DOHH2 (cell line): ENCODE data around the gene REN.

Source experiments
- H3F3A ChIP-seq: fragments of 200-600 bp; sonication (generic), shearing (Covaris generic); 2 replicates; pipeline ENCODE4 v1.6.0; 2016; ENCODE audit warnings: antibody characterized with exemption, mild to moderate bottlenecking; ENCODE audit not compliant: control insufficient read depth, insufficient read depth
- H3K27ac ChIP-seq: fragments of 200-600 bp; sonication (generic); 2 replicates; pipeline ENCODE4 v1.5.1; 2014; ENCODE audit warnings: low read depth, mild to moderate bottlenecking, low read length, moderate library complexity
- H3K27me3 ChIP-seq: fragments of 200-600 bp; sonication (generic); 2 replicates; pipeline ENCODE4 v1.6.1; 2014; ENCODE audit warnings: mild to moderate bottlenecking, low read length, mixed read lengths; ENCODE audit not compliant: control insufficient read depth
- H3K36me3 ChIP-seq: fragments of 200-600 bp; sonication (generic); 2 replicates; pipeline ENCODE4 v1.6.1; 2014; ENCODE audit warnings: mild to moderate bottlenecking, low read length, moderate library complexity, mixed read lengths; ENCODE audit not compliant: control insufficient read depth
- H3K4me1 ChIP-seq: fragments of 200-600 bp; sonication (generic); 2 replicates; pipeline ENCODE4 v1.6.1; 2014; ENCODE audit warnings: mild to moderate bottlenecking, low read length, mixed read lengths; ENCODE audit not compliant: control insufficient read depth
- H3K4me2 ChIP-seq: fragments of 200-600 bp; sonication (generic); 2 replicates; pipeline ENCODE4 v1.6.0; 2014; ENCODE audit warnings: mild to moderate bottlenecking, low read length, moderate library complexity
- H3K4me3 ChIP-seq: fragments of 200-600 bp; sonication (generic); 2 replicates; pipeline ENCODE4 v1.5.1; 2014; ENCODE audit warnings: mild to moderate bottlenecking, low read length, mixed read lengths
- H3K79me2 ChIP-seq: fragments of 200-600 bp; sonication (generic); 2 replicates; pipeline ENCODE4 v1.6.1; 2014; ENCODE audit warnings: mild to moderate bottlenecking, low read length, mixed read lengths; ENCODE audit not compliant: control insufficient read depth
- H3K9me2 ChIP-seq: fragments of 200-600 bp; sonication (generic); replicated peaks from 2 replicates; pipeline ENCODE4 v1.6.1; 2014; ENCODE audit warnings: mild to moderate bottlenecking, low read length, mixed read lengths; ENCODE audit not compliant: control insufficient read depth
- H3K9me3 ChIP-seq: fragments of 200-600 bp; sonication (generic); 2 replicates; pipeline ENCODE4 v1.6.1; 2014; ENCODE audit warnings: antibody characterized with exemption, low read length, mixed read lengths; ENCODE audit not compliant: control insufficient read depth, insufficient read depth
- H4K20me1 ChIP-seq: fragments of 200-600 bp; sonication (generic); 2 replicates; pipeline ENCODE4 v1.6.0; 2014; ENCODE audit warnings: low read depth, mild to moderate bottlenecking, antibody characterized with exemption, low read length, moderate library complexity; ENCODE audit not compliant: control insufficient read depth, insufficient read depth
- EZH2phosphoT487 ChIP-seq: fragments of 200-600 bp; sonication (generic); IDR thresholded peaks from 2 replicates; pipeline ENCODE4 v1.6.1; 2017; ENCODE audit warnings: borderline replicate concordance, mild to moderate bottlenecking, antibody characterized with exemption, low read length, moderate library complexity, mixed read lengths
- TF ChIP-seq, protein P1 (sequence below): fragments of 200-600 bp; sonication (generic); IDR thresholded peaks from one replicate; pipeline ENCODE4 v1.5.1; 2014; ENCODE audit warnings: antibody characterized with exemption, mild to moderate bottlenecking, low read depth, low read length; ENCODE audit not compliant: poor library complexity, severe bottlenecking

Gene REN

DNA sequence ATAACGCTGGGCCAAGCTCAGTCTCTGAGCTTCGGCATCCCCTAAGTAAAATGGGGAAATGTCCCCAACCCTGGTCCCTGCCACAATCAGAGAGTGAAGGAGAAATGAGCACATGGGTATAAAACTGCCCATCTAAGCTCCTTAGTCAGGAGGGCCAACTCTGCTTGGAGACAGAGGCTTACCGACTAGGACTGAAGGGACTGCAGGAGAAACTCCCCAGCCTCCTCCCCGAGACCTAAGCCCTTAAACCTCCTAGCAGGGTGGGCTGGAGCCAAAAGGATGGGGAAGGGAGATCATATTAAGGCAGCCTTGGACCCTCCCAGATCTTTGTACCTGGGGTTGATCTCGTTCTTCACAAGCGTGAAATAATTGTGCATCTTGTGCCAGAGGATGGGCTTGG is 19.8 kb downstream of the REN start:
- peaks cover 11% of the 10 kb centered on the region; the same call in 1 of the 2 replicates for H3K27me3 ChIP-seq
- H3K4me3 ChIP-seq: no peak overlapping the region
- H3K36me3 ChIP-seq: no peaks in the 10 kb centered on the region
- H3K79me2 ChIP-seq: no peaks in the 10 kb centered on the region
- TF ChIP-seq, protein P1, sequence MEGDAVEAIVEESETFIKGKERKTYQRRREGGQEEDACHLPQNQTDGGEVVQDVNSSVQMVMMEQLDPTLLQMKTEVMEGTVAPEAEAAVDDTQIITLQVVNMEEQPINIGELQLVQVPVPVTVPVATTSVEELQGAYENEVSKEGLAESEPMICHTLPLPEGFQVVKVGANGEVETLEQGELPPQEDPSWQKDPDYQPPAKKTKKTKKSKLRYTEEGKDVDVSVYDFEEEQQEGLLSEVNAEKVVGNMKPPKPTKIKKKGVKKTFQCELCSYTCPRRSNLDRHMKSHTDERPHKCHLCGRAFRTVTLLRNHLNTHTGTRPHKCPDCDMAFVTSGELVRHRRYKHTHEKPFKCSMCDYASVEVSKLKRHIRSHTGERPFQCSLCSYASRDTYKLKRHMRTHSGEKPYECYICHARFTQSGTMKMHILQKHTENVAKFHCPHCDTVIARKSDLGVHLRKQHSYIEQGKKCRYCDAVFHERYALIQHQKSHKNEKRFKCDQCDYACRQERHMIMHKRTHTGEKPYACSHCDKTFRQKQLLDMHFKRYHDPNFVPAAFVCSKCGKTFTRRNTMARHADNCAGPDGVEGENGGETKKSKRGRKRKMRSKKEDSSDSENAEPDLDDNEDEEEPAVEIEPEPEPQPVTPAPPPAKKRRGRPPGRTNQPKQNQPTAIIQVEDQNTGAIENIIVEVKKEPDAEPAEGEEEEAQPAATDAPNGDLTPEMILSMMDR: no peak
- no peak for TF ChIP-seq EZH2phosphoT487
- no peaks in the 10 kb centered on the region for H3K9me3 ChIP-seq
- H3F3A ChIP-seq: no peaks in the 10 kb centered on the region
- no peaks in the 10 kb centered on the region for H4K20me1 ChIP-seq
- no peak overlapping the region for H3K4me2 ChIP-seq
- H3K4me1 ChIP-seq: no peaks in the 10 kb centered on the region
- H3K9me2 ChIP-seq: no peaks in the 10 kb centered on the region
- no peak overlapping the region for H3K27ac ChIP-seq

- H4K20me1 ChIP-seq: no peaks in the 10 kb centered on the region
- no peak overlapping the region for H3K4me2 ChIP-seq
- H3K9me3 ChIP-seq: no peaks in the 10 kb centered on the region
- H3K27me3 ChIP-seq: peaks cover 11% of the 10 kb centered on the region; the same call in 1 of the 2 replicates
- no peaks in the 10 kb centered on the region for H3K79me2 ChIP-seq
- no peaks in the 10 kb centered on the region for H3F3A ChIP-seq
- H3K4me1 ChIP-seq: no peaks in the 10 kb centered on the region
- H3K9me2 ChIP-seq: no peaks in the 10 kb centered on the region
- no peaks in the 10 kb centered on the region for H3K36me3 ChIP-seq
- no peak overlapping the region for H3K27ac ChIP-seq
- H3K4me3 ChIP-seq: no peak overlapping the region
- TF ChIP-seq EZH2phosphoT487: no peak
- TF ChIP-seq, protein P1: no peak
Observed at GRCh38 chr1:204145033-204145504, 21.1 kb downstream of the REN start.

DNA sequence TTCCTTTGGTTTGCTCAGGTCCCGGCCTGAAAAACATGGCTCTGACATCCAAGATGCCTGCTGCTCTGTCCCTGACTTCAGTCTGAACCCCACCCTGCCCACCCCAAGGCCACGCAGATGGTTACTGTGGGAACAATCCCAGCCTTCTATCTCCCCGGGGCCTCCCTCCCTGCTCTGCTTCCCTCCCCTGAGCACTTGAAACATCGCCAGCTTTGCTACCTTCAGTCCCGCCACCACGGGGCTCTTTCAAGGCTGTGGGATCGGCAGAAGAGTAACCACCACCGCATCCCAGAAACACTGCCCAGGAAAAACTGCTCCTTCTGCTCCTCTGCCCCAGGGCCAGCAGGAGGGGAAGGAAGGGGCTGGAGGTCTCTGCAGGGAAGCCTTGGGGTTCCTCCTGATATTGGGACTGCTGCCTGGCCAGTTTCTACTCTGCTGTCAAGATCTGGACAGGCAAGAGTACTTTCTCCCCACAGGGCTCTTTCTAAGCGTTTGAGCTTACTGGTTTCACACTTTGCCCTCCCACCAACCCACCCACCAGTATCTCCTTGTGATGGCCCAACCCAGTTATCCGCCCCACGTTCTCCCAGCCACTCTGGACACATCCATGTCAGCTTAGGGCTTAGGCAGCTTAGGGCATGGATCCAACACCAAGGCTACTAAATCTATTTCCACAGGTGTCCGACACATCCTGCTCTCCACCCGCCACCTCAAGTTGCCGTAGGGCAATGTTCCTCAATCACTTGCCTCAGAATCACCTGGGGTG is 22.7 kb downstream of the REN start:
- Histone ChIP-seq H3K27me3 (peaks cover 14% of the 10 kb centered on the region), H3K27ac (no peak overlapping the region), H3K4me1 (no peaks in the 10 kb centered on the region), H3K9me3 (no peaks in the 10 kb centered on the region), H3K36me3 (no peaks in the 10 kb centered on the region), H4K20me1 (no peaks in the 10 kb centered on the region), H3K4me2 (no peak overlapping the region), H3F3A (no peaks in the 10 kb centered on the region), H3K9me2 (no peaks in the 10 kb centered on the region), H3K4me3 (no peak overlapping the region), H3K79me2 (no peaks in the 10 kb centered on the region)
- TF ChIP-seq, protein P1: no peak
- no peak for TF ChIP-seq EZH2phosphoT487
